PC-3 (cell line): ENCODE measurements around the gene TRIM61.
"Not testable (repeated sequence)": the region's sequence is repeated elsewhere in the genome, so short reads cannot be mapped to it uniquely, and the experiment has no call there.

ENCODE experiments used
- EZH2 ChIP-seq: fragments of 300-600 bp; sonication (generic); IDR thresholded peaks from one replicate; pipeline ENCODE4 v1.6.1; 2017; ENCODE audit warnings: antibody characterized with exemption, mild to moderate bottlenecking, low read length; ENCODE audit not compliant: unreplicated experiment
- TF ChIP-seq, protein P1 (sequence below): fragments of 300-600 bp; sonication (generic); conservative IDR thresholded peaks from 2 replicates; pipeline ENCODE4 v1.5.1; 2017; ENCODE audit warnings: antibody characterized with exemption, low read depth, mild to moderate bottlenecking, low read length

DNA sequence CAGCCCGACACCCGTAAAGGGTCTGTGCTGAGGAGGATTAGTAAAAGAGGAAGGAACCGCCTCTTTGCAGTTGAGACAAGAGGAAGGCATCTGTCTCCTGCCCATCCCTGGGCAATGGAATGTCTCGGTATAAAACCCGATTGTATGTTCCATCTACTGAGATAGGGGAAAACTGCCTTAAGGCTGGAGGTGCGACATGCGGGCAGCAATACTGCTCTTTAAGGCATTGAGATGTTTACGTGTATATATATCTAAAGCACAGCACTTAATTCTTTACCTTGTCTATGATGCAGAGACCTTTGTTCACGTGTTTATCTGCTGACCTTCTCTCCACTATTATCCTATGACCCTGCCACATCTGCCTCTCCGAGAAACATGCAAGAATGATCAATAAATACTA, 13.3 kb upstream of the TRIM61 start:
- TF ChIP-seq, protein P1, sequence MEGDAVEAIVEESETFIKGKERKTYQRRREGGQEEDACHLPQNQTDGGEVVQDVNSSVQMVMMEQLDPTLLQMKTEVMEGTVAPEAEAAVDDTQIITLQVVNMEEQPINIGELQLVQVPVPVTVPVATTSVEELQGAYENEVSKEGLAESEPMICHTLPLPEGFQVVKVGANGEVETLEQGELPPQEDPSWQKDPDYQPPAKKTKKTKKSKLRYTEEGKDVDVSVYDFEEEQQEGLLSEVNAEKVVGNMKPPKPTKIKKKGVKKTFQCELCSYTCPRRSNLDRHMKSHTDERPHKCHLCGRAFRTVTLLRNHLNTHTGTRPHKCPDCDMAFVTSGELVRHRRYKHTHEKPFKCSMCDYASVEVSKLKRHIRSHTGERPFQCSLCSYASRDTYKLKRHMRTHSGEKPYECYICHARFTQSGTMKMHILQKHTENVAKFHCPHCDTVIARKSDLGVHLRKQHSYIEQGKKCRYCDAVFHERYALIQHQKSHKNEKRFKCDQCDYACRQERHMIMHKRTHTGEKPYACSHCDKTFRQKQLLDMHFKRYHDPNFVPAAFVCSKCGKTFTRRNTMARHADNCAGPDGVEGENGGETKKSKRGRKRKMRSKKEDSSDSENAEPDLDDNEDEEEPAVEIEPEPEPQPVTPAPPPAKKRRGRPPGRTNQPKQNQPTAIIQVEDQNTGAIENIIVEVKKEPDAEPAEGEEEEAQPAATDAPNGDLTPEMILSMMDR, result not testable (repeated sequence)
- TF ChIP-seq EZH2, result not testable (repeated sequence)
